ENCODE data around the gene ACTA1.
"Not testable (repeated sequence)": the region's sequence is repeated elsewhere in the genome, so short reads cannot be mapped to it uniquely, and the experiment has no call there.

The ACTA1 gene

GRCh38 chr1:229434005-229434640, at the start of gene ACTA1:
ACTA1 (minus strand) TSS chr1:229434094; CDS start chr1:229433115, 979 bp downstream.
- no peak for DNase-seq

GRCh38 chr1:229482511-229482910, 48.6 kb upstream of the ACTA1 start:
- no peak for DNase-seq

GRCh38 chr1:229480495-229480894, 46.6 kb upstream of the ACTA1 start:
- no peak for DNase-seq

GRCh38 chr1:229479660-229480399, 45.9 kb upstream of the ACTA1 start:
- DNase-seq, result no peak

GRCh38 chr1:229478852-229479251, 45.0 kb upstream of the ACTA1 start:
- DNase-seq, result no peak

- DNase-seq, result not testable (repeated sequence)
These were observed 42.0 kb upstream of the ACTA1 start for GRCh38 chr1:229475859-229476258.

- no peak for DNase-seq
These were observed 40.6 kb upstream of the ACTA1 start for GRCh38 chr1:229474509-229474908.

GRCh38 chr1:229471175-229471574, 37.3 kb upstream of the ACTA1 start:
- DNase-seq, result no peak

GRCh38 chr1:229470406-229471043, 36.6 kb upstream of the ACTA1 start:
- no peak for DNase-seq

- no peak for DNase-seq
These were observed 33.0 kb upstream of the ACTA1 start for GRCh38 chr1:229466887-229467286.

- DNase-seq, result no peak
These were observed 30.8 kb upstream of the ACTA1 start for GRCh38 chr1:229464672-229465071.

GRCh38 chr1:229461032-229461668, 27.3 kb upstream of the ACTA1 start:
- no peak for DNase-seq

GRCh38 chr1:229459815-229460214, 25.9 kb upstream of the ACTA1 start:
- DNase-seq, result no peak

- no peak for DNase-seq
These were observed 23.5 kb upstream of the ACTA1 start for GRCh38 chr1:229457436-229457835.

- no peak for DNase-seq
These were observed 22.1 kb upstream of the ACTA1 start for GRCh38 chr1:229456016-229456415.

- no peak for DNase-seq
These were observed 20.2 kb upstream of the ACTA1 start for GRCh38 chr1:229454056-229454455.

- DNase-seq, result peak; percentile 45
These were observed 19.3 kb upstream of the ACTA1 start for GRCh38 chr1:229452956-229453801.

GRCh38 chr1:229448845-229449244, 15.0 kb upstream of the ACTA1 start:
- DNase-seq, result no peak

GRCh38 chr1:229448354-229448753, 14.5 kb upstream of the ACTA1 start:
- DNase-seq, result no peak

- no peak for DNase-seq
These were observed 13.9 kb upstream of the ACTA1 start for GRCh38 chr1:229447809-229448252.

- no peak for DNase-seq
These were observed 11.9 kb upstream of the ACTA1 start for GRCh38 chr1:229445828-229446227.

GRCh38 chr1:229440851-229441537, 7.1 kb upstream of the ACTA1 start:
- DNase-seq, result no peak
